SU-DHL-6 (cell line): ENCODE measurements around the gene CACNA1B.

Experiments used
- H2AFZ ChIP-seq: fragments of 200-600 bp; sonication (generic); 2 replicates; pipeline ENCODE4 v1.6.1; 2014; ENCODE audit warnings: low read depth, mild to moderate bottlenecking, moderate library complexity, mixed read lengths, antibody characterized with exemption, low read length; ENCODE audit not compliant: severe bottlenecking
- H3F3A ChIP-seq: fragments of 200-600 bp; shearing (Covaris generic); 2 replicates; pipeline ENCODE4 v1.6.0; 2016; ENCODE audit warnings: antibody characterized with exemption, mild to moderate bottlenecking; ENCODE audit not compliant: insufficient read depth
- H3K27ac ChIP-seq: fragments of 200-600 bp; sonication (generic); 2 replicates; pipeline ENCODE4 v1.5.1; 2016; ENCODE audit warnings: low read depth, mild to moderate bottlenecking, low read length, moderate library complexity, mixed read lengths
- H3K27me3 ChIP-seq: fragments of 200-600 bp; sonication (generic), shearing (Covaris generic); 2 replicates; pipeline ENCODE4 v1.6.0; 2014; ENCODE audit warnings: mild to moderate bottlenecking, low read length
- H3K36me3 ChIP-seq: fragments of 200-600 bp; sonication (generic); 2 replicates; pipeline ENCODE4 v1.6.1; 2014; ENCODE audit warnings: mild to moderate bottlenecking, low read length, mixed read lengths
- H3K4me2 ChIP-seq: fragments of 300-600, 200-600 bp; shearing (Covaris generic), sonication (generic); 2 replicates; pipeline ENCODE4 v1.6.0; 2014; ENCODE audit warnings: low read length, low read depth, mild to moderate bottlenecking; ENCODE audit not compliant: poor library complexity, severe bottlenecking
- H3K4me3 ChIP-seq: fragments of 200-600 bp; sonication (generic); 2 replicates; pipeline ENCODE4 v1.5.1; 2014; ENCODE audit warnings: antibody characterized with exemption, low read length, mild to moderate bottlenecking, mixed read lengths; ENCODE audit not compliant: insufficient read depth, poor library complexity, severe bottlenecking
- H3K79me2 ChIP-seq: fragments of 200-600 bp; sonication (generic); 2 replicates; pipeline ENCODE4 v1.6.1; 2014; ENCODE audit warnings: mild to moderate bottlenecking, low read length, moderate library complexity; ENCODE audit not compliant: insufficient read depth
- H3K9ac ChIP-seq: fragments of 200-600 bp; sonication (generic); 2 replicates; pipeline ENCODE4 v1.7.0; 2014; ENCODE audit warnings: mild to moderate bottlenecking, low read length
- H3K9me2 ChIP-seq: fragments of 200-600 bp; sonication (generic); replicated peaks from 2 replicates; pipeline ENCODE4 v1.6.1; 2014; ENCODE audit warnings: low read length; ENCODE audit not compliant: insufficient read depth
- H3K9me3 ChIP-seq: fragments of 200-600 bp; sonication (generic); 2 replicates; pipeline ENCODE4 v1.6.1; 2014; ENCODE audit warnings: low read length, mixed read lengths; ENCODE audit not compliant: insufficient read depth
- H4K20me1 ChIP-seq: fragments of 200-600 bp; sonication (generic); 2 replicates; pipeline ENCODE4 v1.6.1; 2014; ENCODE audit warnings: low read depth, mild to moderate bottlenecking, antibody characterized with exemption, low read length, moderate library complexity, mixed read lengths
- CTCF ChIP-seq: fragments of 200-600 bp; sonication (generic); IDR thresholded peaks from one replicate; pipeline ENCODE4 v1.5.1; 2017; ENCODE audit warnings: antibody characterized with exemption, mild to moderate bottlenecking, low read length, moderate library complexity; ENCODE audit not compliant: insufficient read depth, poor library complexity, severe bottlenecking
- EZH2phosphoT487 ChIP-seq: fragments of 200-600 bp; sonication (generic), shearing (Covaris generic); conservative IDR thresholded peaks from 2 replicates; pipeline ENCODE4 v1.6.1; 2018; ENCODE audit warnings: mild to moderate bottlenecking, antibody characterized with exemption, low read length, moderate library complexity, mixed read lengths

Gene CACNA1B

DNA sequence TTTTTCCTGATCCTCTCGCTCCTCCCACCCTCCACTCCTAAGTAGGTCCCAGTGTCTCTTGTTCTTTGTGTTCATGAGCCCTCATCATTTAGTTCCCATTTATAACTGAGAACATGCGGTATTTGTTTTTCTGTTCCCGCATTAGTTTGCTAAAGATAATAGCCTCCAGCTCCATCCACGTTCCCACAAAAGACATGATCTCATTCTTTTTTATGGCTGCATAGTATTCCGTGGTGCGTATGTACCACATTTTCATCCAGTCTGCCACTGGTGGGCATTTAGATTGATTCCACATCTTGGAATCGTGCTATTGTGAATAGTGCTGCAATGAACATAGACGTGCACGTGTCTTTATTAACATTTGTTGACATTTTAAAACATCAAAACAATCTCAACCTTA is 34.2 kb upstream of the CACNA1B start:
- peaks cover 6% of the 10 kb centered on the region; the same call in 1 of the 2 replicates for H3F3A ChIP-seq
- TF ChIP-seq CTCF = no peak
- H3K27me3 ChIP-seq = no peaks in the 10 kb centered on the region

GRCh38 chr9:137851516-137852267 is 25.9 kb upstream of the CACNA1B start:
- Histone ChIP-seq H3K79me2 (no peaks in the 10 kb centered on the region), H3F3A (no peaks in the 10 kb centered on the region), H2AFZ (no peak overlapping the region), H3K9me3 (no peaks in the 10 kb centered on the region), H3K36me3 (no peaks in the 10 kb centered on the region), H3K4me3 (no peak overlapping the region), H4K20me1 (no peaks in the 10 kb centered on the region), H3K27me3 (no peaks in the 10 kb centered on the region), H3K9me2 (no peaks in the 10 kb centered on the region), H3K9ac (no peak overlapping the region), H3K4me2 (no peak overlapping the region), H3K27ac (no peak overlapping the region)
- TF ChIP-seq CTCF (no peak), EZH2phosphoT487 (no peak)

More for the DNA sequence above, 34.2 kb upstream of the CACNA1B start:
- Histone ChIP-seq H3K9me3 (no peaks in the 10 kb centered on the region), H3K79me2 (no peaks in the 10 kb centered on the region), H4K20me1 (no peaks in the 10 kb centered on the region), H3K9me2 (no peaks in the 10 kb centered on the region), H3K9ac (no peak overlapping the region), H2AFZ (no peak overlapping the region), H3K4me3 (no peak overlapping the region), H3K36me3 (no peaks in the 10 kb centered on the region), H3K4me2 (no peak overlapping the region), H3K27ac (no peak overlapping the region)

GRCh38 chr9:137853392-137853995 is 24.1 kb upstream of the CACNA1B start:
- H3K4me3 ChIP-seq = no peak overlapping the region
- H2AFZ ChIP-seq = no peak overlapping the region
- H3K27me3 ChIP-seq = no peaks in the 10 kb centered on the region

More at GRCh38 chr9:137853392-137853995, 24.1 kb upstream of the CACNA1B start:
- H3K27ac ChIP-seq = no peak overlapping the region
- H3F3A ChIP-seq = no peaks in the 10 kb centered on the region
- no peaks in the 10 kb centered on the region for H4K20me1 ChIP-seq
- no peaks in the 10 kb centered on the region for H3K36me3 ChIP-seq
- TF ChIP-seq CTCF = no peak
- no peak for TF ChIP-seq EZH2phosphoT487
- H3K9me3 ChIP-seq = no peaks in the 10 kb centered on the region
- H3K4me2 ChIP-seq = no peak overlapping the region
- no peaks in the 10 kb centered on the region for H3K79me2 ChIP-seq
- H3K9me2 ChIP-seq = no peaks in the 10 kb centered on the region
- H3K9ac ChIP-seq = no peak overlapping the region
